GM18505 (cell line): Measurements from ENCODE around the gene OR13C5.

Experiments used
- ATAC-seq: cut with Tn5 transposase; IDR thresholded peaks from one replicate; pipeline ENCODE4 v1.9.1; 2021; ENCODE audit not compliant: unreplicated experiment
- POLR2A ChIP-seq: IDR thresholded peaks from 4 replicates; pipeline ENCODE4 v1.6.1; 2011; ENCODE audit warnings: borderline replicate concordance; ENCODE audit not compliant: insufficient read depth, insufficient read length; ENCODE audit errors: extremely low read depth

OR13C5 gene

DNA sequence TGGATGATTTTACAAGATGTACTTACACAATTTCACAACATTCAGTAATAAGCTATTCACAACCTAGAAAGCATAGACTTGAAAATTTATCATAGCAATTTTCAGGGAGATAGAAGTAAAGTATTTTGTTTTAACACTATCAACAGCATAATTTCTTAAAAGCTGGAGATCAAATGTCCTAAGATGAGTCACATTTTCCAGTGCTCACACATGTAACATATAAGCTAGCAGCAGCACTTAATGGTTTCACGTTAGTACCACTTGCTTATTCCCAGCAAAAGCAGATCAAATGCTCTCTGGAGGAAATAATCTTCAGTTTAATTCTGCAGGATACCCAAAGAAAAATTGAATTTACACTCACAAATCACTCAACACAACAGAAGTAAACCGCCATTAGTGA lies 23.8 kb downstream of the OR13C5 start:
- no peak for ATAC-seq
- no peak for TF ChIP-seq POLR2A

DNA sequence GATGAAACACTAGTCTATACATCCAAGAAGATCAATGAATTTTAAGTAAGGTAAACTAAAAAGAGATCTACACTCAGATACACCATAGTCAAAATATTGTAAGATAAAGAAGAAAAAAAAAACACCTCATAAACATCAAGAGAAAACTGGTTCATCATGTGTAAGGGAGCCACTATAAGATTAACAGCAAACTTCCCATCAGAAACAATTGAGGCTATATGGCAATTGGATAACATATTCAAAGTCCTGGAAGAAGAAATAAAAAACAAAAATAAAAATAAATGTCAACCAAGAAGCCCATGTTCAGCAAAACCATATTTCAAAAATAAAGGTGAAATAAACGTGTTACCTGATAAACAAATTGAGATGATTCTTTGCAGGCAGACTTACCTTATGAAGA lies 26.6 kb downstream of the OR13C5 start:
- no peak for ATAC-seq
- no peak for TF ChIP-seq POLR2A

GRCh38 chr9:104568868-104569267 lies 30.3 kb downstream of the OR13C5 start, which contains the start of gene OR13C8:
TSS of gene OR13C8 (plus strand) at chr9:104569168. CDS start at chr9:104569168, 0 bp downstream.
- no peak for ATAC-seq
- no peak for TF ChIP-seq POLR2A

DNA sequence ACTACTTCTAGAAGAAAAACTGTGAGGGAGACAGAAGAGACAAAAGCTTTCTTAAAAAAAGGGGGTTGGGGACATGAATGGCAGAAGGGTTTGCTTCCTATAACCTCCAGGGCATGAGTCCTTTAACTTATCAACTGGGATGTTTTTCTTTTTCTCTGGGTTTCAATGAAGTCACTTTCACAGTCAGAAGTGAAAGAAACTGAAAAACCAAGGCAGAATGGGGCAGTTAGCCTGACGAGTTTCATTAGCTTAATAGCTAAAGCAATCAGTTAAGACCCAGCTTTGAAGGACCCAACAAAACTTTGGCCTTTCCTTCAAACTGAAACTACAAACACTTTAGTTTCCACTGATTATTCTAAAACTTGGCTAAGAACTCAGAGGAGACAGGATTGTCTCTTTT lies 34.9 kb downstream of the OR13C5 start:
- ATAC-seq = no peak
- no peak for TF ChIP-seq POLR2A

DNA sequence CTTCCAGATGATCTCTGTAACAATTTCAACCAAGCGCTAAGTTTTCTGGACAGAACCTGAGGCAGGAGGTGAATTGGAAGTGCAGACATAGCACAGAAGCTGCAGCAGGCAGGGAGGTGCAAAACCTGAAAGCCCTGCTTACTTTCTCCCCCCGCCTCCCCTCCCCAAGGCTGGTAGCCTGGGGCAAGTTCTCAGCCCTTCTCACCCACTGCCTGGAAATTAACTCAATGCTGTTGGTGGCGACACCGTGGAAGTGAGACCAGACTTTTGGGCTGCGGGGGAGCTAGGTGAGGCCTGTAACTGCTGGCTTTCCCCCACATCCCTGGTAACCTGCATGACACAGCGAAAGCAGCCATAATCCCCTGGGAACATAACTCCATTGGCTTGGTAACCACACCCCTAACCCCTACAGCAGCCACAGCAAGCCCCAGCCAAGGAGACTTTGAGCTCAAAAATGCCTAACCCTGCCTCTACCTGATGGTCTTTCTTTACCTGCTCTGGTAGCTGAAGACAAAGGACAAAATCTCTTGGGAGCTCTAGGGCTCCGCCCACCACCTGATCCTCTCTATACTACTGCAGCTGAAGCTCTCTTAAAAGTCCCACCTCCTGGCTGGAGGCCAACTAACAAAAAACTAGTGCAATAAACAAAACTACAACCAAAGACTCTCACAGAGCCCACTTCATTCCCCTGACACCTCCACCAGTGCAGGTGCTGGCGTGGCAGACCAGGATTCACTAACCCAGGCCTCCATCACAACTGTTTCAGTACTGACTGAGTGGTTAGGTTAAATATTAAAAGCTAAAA lies 42.2 kb downstream of the OR13C5 start:
- TF ChIP-seq POLR2A = no peak
- no peak for ATAC-seq

- no peak for ATAC-seq
- no peak for TF ChIP-seq POLR2A
Observed at GRCh38 chr9:104555521-104555920, 43.7 kb downstream of the OR13C5 start.

DNA sequence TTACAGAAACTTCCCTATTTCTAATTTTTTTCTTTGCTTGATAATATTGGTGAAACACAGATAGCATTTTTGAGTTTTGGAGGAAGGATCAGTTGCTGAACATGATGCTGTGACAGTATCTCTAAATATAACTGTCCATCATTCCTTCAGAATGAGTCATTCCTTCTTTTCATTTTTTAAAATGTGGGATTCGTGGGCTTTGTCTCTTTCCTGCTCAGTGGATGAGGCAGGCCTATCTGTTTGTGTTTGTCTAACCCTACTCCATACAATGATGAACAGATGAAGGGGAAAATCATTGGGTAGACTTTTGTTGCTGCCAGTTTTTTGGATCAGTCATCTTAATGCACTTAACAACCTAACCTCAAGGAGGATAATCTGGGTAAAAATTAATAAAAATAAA lies 46.0 kb downstream of the OR13C5 start:
- no peak for ATAC-seq
- TF ChIP-seq POLR2A = no peak
